H9 (cell line): Measurements from ENCODE around the gene RADIL. TPM values are rescaled to one million over a fixed set of nuclear protein-coding genes. Genes with fewer than 3 reads are reported as not detected.

Experiments used
- DNase-seq: peaks from one replicate; pipeline ENCODE4 v3.0.0-alpha.2; 2017
- H2AFZ ChIP-seq: one replicate; pipeline ENCODE4 v1.6.1; 2013; ENCODE audit warnings: mild to moderate bottlenecking, low read length, control low read depth, moderate library complexity
- H2AK5ac ChIP-seq: 2 replicates; pipeline ENCODE4 v1.6.1; 2013; ENCODE audit warnings: low read length, control low read depth, mixed read lengths; ENCODE audit not compliant: insufficient read length
- H2BK120ac ChIP-seq: one replicate; pipeline ENCODE4 v1.6.1; 2013; ENCODE audit warnings: low read depth, mild to moderate bottlenecking, low read length, control low read depth, inconsistent platforms; ENCODE audit not compliant: poor library complexity, severe bottlenecking
- H2BK12ac ChIP-seq: 2 replicates; pipeline ENCODE4 v1.6.1; 2013; ENCODE audit warnings: low read length, control low read depth, mixed read lengths, low read depth; ENCODE audit not compliant: insufficient read length
- H2BK15ac ChIP-seq: 2 replicates; pipeline ENCODE4 v1.6.1; 2013; ENCODE audit warnings: low read depth, low read length, control low read depth
- H2BK20ac ChIP-seq: one replicate; pipeline ENCODE4 v1.6.1; 2013; ENCODE audit warnings: low read depth, mild to moderate bottlenecking, low read length, control low read depth, inconsistent platforms; ENCODE audit not compliant: poor library complexity, severe bottlenecking
- H2BK5ac ChIP-seq: 2 replicates; pipeline ENCODE4 v1.6.1; 2013; ENCODE audit warnings: low read length, control low read depth, mixed read lengths; ENCODE audit not compliant: insufficient read length
- H3K14ac ChIP-seq: 2 replicates; pipeline ENCODE4 v1.6.1; 2013; ENCODE audit warnings: low read length, control low read depth; ENCODE audit not compliant: insufficient read depth
- H3K18ac ChIP-seq: 2 replicates; pipeline ENCODE4 v1.6.1; 2013; ENCODE audit warnings: low read depth, mild to moderate bottlenecking, mixed read lengths, low read length, control low read depth; ENCODE audit not compliant: insufficient read length
- H3K23ac ChIP-seq: 2 replicates; pipeline ENCODE4 v1.6.1; 2013; ENCODE audit warnings: low read length, control low read depth, mixed read lengths, low read depth; ENCODE audit not compliant: insufficient read length
- H3K23me2 ChIP-seq: 2 replicates; pipeline ENCODE4 v1.6.1; 2013; ENCODE audit warnings: low read depth, mild to moderate bottlenecking, mixed read lengths, low read length, control low read depth; ENCODE audit not compliant: insufficient read length, poor library complexity, severe bottlenecking
- H3K27ac ChIP-seq: 2 replicates; pipeline ENCODE4 v1.5.1; 2013; ENCODE audit warnings: low read length, control low read depth, mixed read lengths, low read depth; ENCODE audit not compliant: insufficient read length
- H3K27me3 ChIP-seq: 2 replicates; pipeline ENCODE4 v1.6.1; 2013; ENCODE audit warnings: low read length, control low read depth, inconsistent platforms; ENCODE audit not compliant: insufficient read depth
- H3K4ac ChIP-seq: 2 replicates; pipeline ENCODE4 v1.6.1; 2013; ENCODE audit warnings: low read depth, mild to moderate bottlenecking, control low read depth, inconsistent platforms, low read length, moderate library complexity
- H3K4me1 ChIP-seq: 2 replicates; pipeline ENCODE4 v1.6.1; 2013; ENCODE audit warnings: low read length, control low read depth, inconsistent platforms; ENCODE audit not compliant: insufficient read depth
- H3K4me2 ChIP-seq: 2 replicates; pipeline ENCODE4 v1.6.1; 2013; ENCODE audit warnings: low read length, control low read depth, mixed read lengths; ENCODE audit not compliant: insufficient read length, insufficient read depth
- H3K56ac ChIP-seq: 2 replicates; pipeline ENCODE4 v1.6.1; 2013; ENCODE audit warnings: low read depth, mild to moderate bottlenecking, mixed read lengths, low read length, control low read depth; ENCODE audit not compliant: insufficient read length
- H3K79me1 ChIP-seq: 2 replicates; pipeline ENCODE4 v1.6.1; 2013; ENCODE audit warnings: low read depth, mild to moderate bottlenecking, moderate library complexity, low read length, control low read depth, inconsistent platforms; ENCODE audit not compliant: insufficient read depth, poor library complexity, severe bottlenecking
- H3K79me2 ChIP-seq: 2 replicates; pipeline ENCODE4 v1.6.1; 2013; ENCODE audit warnings: low read length, control low read depth, inconsistent platforms; ENCODE audit not compliant: insufficient read depth
- H3K9ac ChIP-seq: 2 replicates; pipeline ENCODE4 v1.6.1; 2013; ENCODE audit warnings: low read length, control low read depth, mixed read lengths; ENCODE audit not compliant: insufficient read length; ENCODE audit errors: extremely low read depth
- H3K9me3 ChIP-seq: one replicate; pipeline ENCODE4 v1.6.1; 2013; ENCODE audit warnings: low read depth, low read length, inconsistent platforms; ENCODE audit not compliant: control insufficient read depth
- H3T11ph ChIP-seq: one replicate; pipeline ENCODE4 v1.6.1; 2013; ENCODE audit warnings: mild to moderate bottlenecking, low read length, control low read depth, inconsistent platforms
- H4K20me1 ChIP-seq: one replicate; pipeline ENCODE4 v1.6.1; 2013; ENCODE audit not compliant: control insufficient read depth, insufficient read length, insufficient read depth
- H4K5ac ChIP-seq: 2 replicates; pipeline ENCODE4 v1.6.1; 2013; ENCODE audit warnings: low read depth, mild to moderate bottlenecking, mixed read lengths, low read length, control low read depth; ENCODE audit not compliant: insufficient read length
- H4K8ac ChIP-seq: replicated peaks from 2 replicates; pipeline ENCODE4 v1.6.1; 2013; ENCODE audit warnings: low read length, control low read depth, mixed read lengths, low read depth; ENCODE audit not compliant: insufficient read length
- H4K91ac ChIP-seq: 2 replicates; pipeline ENCODE4 v1.6.1; 2013; ENCODE audit warnings: low read depth, mild to moderate bottlenecking, moderate library complexity, mixed read lengths, low read length, control low read depth; ENCODE audit not compliant: insufficient read length
- H3K27ac Mint-ChIP-seq, 3 experiments: 2 replicates in 2 of 3; 3 replicates in 1 of 3; pipeline ENCODE4 v1.8.0; 2020 to 2021; ENCODE audit warnings: mixed read lengths in 3 of 3, mild to moderate bottlenecking in 1 of 3, moderate library complexity in 1 of 3
- H3K27me3 Mint-ChIP-seq: 2 replicates; pipeline ENCODE4 v1.8.0; 2021; ENCODE audit warnings: low read depth, mild to moderate bottlenecking, moderate library complexity, mixed read lengths
- H3K36me3 Mint-ChIP-seq, 3 experiments: 2 replicates in 2 of 3; 3 replicates in 1 of 3; pipeline ENCODE4 v1.8.0; 2020 to 2021; ENCODE audit warnings: low read depth in 3 of 3, mixed read lengths in 3 of 3; ENCODE audit not compliant: insufficient read depth in 1 of 3
- H3K4me1 Mint-ChIP-seq, 2 experiments: 2 replicates each; pipeline ENCODE4 v1.8.0; 2020; ENCODE audit warnings: mixed read lengths in 2 of 2
- H3K4me3 Mint-ChIP-seq, 2 experiments: 2 replicates in 1 of 2; 3 replicates in 1 of 2; pipeline ENCODE4 v1.8.0; 2020 to 2021; ENCODE audit warnings: mild to moderate bottlenecking in 2 of 2, mixed read lengths in 2 of 2, moderate library complexity in 1 of 2
- H3K9me3 Mint-ChIP-seq, 2 experiments: 2 replicates in 1 of 2; 3 replicates in 1 of 2; pipeline ENCODE4 v1.8.0; 2020; ENCODE audit warnings: mild to moderate bottlenecking in 2 of 2, mixed read lengths in 2 of 2, moderate library complexity in 1 of 2
- CTCF ChIP-seq: fragments of 200-600 bp; sonication (generic); conservative IDR thresholded peaks from 3 replicates; pipeline ENCODE4 v1.8.0; 2021; ENCODE audit warnings: antibody characterized with exemption, mild to moderate bottlenecking
- WGBS: extraction: QIAGEN DNeasy Blood & Tissue Kit; methylation state at CpG from one replicate; pipeline ENCODE4 v1.1.7; 2013; ENCODE audit warnings: missing lambda C conversion rate, low lambda C conversion rate, mixed read lengths; ENCODE audit not compliant: insufficient read length; ENCODE audit errors: extremely low coverage; 5-methylcytosine and 5-hydroxymethylcytosine counted together
- total RNA-seq: library from RNA; stranded (reverse); gene quantifications from 2 replicates; pipeline ENCODE4 v1.2.1, GENCODE V29; 2021

RADIL gene
- total RNA-seq, 1 experiment from 2014 or later, result 4.7 TPM

- Histone ChIP-seq H2BK12ac (no peak overlapping the region), H3K23ac (no peak overlapping the region), H4K20me1 (no peaks in the 10 kb centered on the region), H2AFZ (no peak overlapping the region), H3K56ac (no peak overlapping the region), H3K4ac (no peak overlapping the region), H4K5ac (no peak overlapping the region), H3K27ac (no peak overlapping the region), H3K4me1 (no peaks in the 10 kb centered on the region), H2BK20ac (no peak overlapping the region), H3K9ac (no peak overlapping the region), H3T11ph (no peak overlapping the region), H2BK120ac (no peak overlapping the region), H3K79me2 (no peaks in the 10 kb centered on the region), H3K27me3 (no peaks in the 10 kb centered on the region), H3K23me2 (no peaks in the 10 kb centered on the region), H3K9me3 (no peaks in the 10 kb centered on the region), H3K18ac (no peak overlapping the region), H3K4me2 (no peak overlapping the region), H2AK5ac (no peak overlapping the region), H3K14ac (no peak overlapping the region), H4K91ac (no peak overlapping the region), H2BK5ac (no peak overlapping the region), H3K79me1 (no peaks in the 10 kb centered on the region), H4K8ac (no peak overlapping the region), H2BK15ac (no peak overlapping the region)
- peaks cover 7 to 30% (median 9%) of the 10 kb centered on the region in 3 experiments; a peak in 6 of 7 replicates for H3K36me3 Mint-ChIP-seq
- H3K4me1 Mint-ChIP-seq, result no peaks in the 10 kb centered on the region
- no peak overlapping the region for H3K4me3 Mint-ChIP-seq
- H3K27ac Mint-ChIP-seq, result no peak overlapping the region
- no CpG with 5 or more reads among the region's 20 CpGs for WGBS
- DNase-seq, result no peak
- H3K9me3 Mint-ChIP-seq, result no peaks in the 10 kb centered on the region
- no peaks in the 10 kb centered on the region for H3K27me3 Mint-ChIP-seq
- no peak for TF ChIP-seq CTCF
Observed at GRCh38 chr7:4785371-4785770, 98.1 kb downstream of the RADIL start.
